D341Med (cell line): ENCODE measurements around the gene BSN.
"Not testable (repeated sequence)": the region's sequence is repeated elsewhere in the genome, so short reads cannot be mapped to it uniquely, and the experiment has no call there.

Experiments
- DNase-seq: peaks from one replicate; pipeline ENCODE4 v3.0.0; 2012; ENCODE audit warnings: low spot score

BSN gene

DNA sequence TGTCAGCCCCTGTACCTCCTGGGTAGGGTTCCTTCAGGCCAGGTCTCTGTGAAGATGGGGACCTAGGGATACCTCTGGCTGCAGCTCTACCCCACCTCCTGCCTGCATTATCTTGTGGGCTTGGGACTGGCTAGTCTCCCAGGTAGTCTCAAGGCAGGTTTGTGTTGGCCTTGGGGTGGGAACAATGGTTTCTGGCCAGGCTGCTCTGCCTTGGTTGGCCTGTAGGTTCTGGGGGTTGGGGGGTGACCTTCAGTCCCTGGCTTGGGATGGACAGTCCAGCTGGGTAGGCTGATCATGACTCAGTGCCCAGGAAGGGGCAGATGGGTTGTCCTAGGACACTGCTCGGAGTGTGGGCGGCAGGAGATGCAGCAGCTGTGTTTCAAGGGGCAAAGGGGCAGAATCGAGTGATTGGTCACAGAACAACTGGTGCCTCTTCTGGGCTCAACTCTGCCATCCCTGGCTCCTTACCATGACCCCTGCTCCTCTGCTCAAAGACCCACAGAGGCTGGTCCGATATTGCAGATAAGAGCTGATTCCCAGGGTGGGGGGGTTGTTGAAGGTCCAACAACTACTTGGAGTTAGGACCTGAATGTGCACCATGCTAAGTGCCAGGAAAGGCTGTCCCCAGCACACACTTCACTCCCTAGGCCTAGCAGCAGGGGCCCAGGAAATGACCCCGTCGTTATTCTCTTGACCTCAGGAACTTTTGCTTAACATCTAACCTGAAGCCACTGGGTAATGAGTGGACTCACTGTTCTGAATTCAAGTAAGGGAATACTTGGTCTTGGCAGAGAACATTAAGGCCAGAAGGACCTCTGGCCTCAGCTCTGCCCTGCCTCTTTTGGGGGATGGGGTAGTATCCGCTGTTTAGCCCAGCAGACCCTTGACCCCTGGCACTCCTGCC is 18.1 kb upstream of the BSN start:
- no peak for DNase-seq

DNA sequence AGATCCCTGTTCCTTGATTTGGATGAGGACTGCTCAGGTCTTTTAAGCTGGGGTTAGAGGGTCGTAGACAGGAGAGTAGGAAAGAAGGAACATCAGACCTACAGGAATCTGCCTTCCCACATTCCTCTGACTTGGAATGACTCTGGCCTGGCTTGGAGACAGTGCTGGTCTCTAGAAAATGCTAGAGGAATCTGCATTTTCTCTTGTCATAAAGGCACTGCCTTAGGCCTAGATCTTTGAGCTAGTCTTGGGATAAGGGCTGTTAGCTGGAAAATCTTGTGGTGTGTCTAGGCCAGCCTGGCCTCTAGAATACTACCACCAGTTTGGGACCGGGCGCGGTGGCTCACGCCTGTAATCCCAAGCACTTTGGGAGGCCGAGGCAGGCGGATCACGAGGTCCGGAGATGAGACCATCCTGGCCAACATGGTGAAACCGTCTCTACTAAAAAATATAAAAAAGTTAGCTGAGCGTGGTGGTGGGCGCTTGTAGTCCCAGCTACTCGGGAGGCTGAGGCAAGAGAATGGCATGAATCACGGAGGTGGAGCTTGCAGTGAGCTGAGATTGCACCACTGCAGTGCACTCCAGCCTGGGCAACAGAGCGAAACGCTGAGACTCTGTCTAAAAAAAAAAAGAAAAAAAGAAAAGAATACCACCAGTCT is 17.3 kb upstream of the BSN start:
- DNase-seq: no peak

DNA sequence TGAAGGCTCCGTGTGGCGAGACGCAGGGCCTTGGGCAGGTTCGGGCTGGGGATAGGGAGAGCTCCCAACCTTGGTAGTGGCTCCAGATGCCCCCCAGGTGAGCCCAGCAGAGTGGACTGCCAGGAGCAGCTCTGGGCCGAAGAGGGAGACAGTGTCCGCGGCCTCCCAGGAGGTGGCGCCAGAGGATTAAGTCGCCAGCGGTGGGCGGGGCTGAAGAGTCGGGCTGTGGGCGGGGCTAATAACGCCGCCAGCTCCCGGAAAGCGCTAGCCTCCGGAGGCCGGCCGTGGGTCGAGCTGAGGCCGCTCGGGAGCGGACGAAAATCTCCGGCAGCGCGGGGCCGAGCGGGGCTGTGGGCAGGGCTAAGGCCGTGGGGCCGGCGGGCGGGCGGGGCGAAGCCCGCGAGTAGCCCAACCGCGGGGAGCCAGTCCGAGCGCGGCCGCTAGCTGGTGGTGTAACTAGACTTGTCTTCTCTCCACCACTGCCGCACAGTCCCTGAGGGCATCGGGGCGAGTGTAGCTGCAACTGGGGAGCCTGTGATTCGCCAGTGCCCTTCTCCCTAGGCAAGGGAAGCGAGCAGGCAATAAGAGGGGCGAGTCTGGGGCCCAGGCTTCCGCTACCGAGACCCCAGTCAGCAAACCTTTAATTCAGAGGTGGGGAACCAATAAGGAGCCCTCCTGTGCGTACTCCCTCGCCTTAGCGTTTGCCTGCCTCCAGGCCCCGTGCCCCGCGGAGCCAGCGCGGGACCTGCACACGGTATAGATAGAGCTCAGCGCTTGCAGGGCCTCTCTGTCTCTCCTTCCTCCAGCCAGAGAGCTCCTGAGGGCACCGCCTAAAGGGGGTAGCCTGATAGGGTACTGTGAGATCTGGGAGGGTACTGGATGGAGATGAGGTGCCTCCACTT is 14.4 kb upstream of the BSN start:
- DNase-seq: peak; percentile 96

DNA sequence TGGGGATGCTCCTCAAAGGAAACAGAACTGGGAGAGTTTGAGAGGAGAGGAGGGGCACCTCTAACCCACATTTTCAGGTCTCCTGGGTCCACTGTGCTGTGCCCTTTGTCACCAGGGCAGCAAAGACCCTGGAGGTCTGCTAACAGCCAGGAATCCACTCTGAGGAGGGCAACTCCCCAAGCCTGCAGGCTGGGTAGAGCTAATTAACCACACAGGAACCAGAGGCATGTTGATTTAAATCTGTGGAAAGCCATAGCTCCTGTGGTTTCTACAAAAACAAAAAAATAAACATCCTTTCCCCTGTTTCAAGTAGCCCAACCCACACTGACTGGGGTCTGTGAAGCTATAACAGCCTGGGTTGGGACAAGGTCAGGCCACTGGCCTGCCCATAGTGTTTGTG is 2.2 kb upstream of the BSN start:
- no peak for DNase-seq

DNA sequence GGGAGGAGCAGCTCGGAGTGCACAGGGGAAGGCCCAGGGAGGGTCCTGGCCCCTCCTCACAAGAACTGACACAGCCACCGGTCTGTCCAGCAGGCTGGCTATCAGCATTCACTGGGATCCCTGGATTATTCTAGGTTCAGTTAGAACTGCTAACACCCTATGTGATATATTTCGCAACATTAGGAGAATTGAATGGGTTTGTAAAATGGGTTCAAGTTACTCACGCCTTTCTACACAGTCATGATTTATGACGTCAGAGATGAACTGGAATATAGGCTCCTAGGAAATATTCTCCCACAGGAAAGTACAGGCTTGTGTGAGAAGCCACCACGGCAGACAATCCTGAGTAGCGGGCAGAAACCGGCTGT is 969 bp upstream of the BSN start:
- DNase-seq: no peak

DNA sequence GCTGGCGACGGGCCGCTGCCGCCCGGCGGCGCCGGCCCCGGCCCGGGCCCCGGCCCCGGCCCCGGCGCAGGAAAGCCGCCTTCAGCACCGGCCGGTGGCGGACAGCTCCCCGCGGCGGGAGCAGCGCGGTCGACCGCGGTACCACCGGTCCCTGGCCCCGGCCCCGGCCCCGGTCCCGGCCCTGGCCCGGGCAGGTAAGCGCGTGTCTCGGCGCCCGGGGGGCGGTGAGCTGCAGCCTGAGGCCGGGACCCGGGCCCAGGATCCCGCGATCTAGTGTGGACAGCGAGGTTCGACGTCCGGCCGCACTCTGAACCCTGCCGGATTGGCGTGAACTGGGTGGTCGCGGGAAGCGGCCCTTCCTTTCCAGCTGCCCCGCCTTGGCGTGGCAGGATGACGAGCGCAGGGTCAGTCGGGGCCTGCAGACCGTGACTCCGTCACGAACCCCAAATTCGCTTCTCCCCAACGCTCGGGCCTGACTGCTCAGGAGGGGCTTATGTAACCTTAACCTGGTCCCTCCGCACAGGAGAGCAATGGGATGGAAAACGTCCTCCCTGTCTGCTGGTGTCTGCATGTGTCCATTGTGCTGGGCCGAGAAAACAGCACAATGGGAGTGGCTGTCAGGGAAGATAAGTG is 472 bp downstream of the BSN start:
- no peak for DNase-seq

DNA sequence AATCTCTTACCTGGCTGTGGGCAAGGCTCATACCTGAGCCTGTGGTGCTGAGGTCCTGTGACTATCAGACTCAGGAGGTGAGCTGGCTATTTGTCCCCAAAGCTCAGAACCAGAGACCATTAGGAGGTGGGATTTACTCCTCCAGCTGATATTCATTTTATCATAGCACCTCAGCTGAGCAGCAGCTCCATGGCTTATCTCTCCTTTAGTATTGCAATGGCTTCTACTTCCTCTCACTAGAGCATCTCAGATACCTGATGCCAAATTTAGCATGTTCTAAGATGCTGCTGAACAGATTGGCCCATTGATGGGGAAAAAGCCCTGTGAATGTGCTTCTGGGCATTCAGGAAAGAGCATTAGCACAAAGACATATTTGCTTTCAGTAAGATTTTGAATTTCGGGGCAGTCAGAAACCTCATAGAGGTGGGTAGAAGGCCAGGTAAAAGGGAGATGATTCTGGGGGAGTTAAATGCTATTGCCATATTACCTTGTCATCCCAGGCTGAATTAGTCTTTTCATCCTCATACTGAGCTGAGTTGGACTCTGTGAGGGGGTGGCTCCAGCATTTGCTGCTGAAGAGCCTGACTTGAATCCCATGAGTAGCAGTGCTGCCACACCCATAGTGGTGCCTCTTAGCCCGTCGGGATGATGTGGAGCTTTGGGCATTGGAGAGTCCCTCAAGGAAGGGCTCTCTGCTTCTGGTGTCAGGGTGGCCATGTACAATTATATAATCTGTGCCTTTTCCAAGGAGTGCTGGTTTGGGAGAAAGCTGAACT is 2.4 kb downstream of the BSN start:
- DNase-seq: no peak

DNA sequence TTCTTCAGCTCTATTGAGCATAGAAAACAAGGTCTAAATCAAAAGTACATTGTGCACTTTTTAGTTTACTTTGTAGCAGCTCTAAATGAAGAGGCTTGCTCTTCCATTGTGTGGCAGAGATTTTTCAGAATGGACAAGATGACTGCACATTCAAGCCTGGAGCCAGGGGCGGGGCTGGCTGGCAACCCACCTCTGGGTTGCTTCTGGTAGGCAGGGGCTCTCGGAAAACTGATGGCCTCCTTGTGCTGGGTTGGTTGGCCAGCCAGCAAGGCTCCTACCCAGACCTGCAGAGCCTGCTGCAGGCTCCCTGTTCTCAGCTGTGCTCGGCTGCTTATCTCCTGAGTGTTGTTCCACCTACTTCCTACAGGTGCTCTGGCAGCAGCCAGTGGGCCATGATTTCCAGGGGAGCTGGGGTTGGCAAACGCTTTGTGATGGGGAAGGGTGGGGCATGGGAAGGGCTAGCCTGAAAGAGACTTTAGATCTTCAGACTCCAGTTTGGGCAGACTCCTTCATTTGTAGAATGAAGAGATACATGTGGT is 8.8 kb downstream of the BSN start:
- peak; percentile 36 for DNase-seq

DNA sequence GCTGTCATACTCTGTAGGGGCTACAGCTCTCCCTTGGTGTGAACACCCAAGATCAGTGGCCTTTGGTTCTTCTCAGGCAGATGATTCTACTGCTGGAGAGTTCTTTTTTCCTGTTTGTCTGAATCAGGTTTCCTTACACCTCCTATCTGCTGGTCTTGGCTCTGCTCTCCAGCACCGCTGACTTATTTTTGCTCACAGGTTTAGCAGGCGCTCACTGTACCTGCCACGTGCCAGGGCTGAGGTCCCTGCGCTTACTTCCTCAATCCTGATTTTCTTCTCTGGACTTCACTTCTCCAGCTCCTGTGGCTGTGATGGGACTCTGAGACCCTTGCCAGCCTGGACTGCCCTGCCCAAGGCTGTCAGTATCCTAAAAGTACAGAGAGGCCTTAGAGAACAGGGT is 9.5 kb downstream of the BSN start:
- peak; percentile 9 for DNase-seq

DNA sequence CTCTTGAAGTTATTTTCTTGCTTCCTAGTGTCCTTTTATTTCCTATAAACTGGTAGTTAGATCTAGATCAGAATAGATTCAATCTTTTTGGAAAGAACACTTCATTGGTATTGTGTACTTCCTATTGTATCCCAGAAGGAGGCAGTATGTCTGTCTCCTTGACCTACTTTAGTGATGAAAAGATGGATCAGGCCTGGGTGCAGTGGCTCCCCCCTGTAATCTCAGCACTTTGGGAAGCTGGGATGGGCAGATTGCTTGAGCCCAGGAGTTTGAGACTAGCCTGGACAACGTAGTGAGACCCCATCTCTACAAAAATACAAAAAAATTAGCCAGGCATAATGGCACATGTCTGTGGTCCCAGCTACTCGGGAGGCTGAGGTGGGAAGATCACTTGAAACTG is 12.0 kb downstream of the BSN start:
- DNase-seq: no peak

DNA sequence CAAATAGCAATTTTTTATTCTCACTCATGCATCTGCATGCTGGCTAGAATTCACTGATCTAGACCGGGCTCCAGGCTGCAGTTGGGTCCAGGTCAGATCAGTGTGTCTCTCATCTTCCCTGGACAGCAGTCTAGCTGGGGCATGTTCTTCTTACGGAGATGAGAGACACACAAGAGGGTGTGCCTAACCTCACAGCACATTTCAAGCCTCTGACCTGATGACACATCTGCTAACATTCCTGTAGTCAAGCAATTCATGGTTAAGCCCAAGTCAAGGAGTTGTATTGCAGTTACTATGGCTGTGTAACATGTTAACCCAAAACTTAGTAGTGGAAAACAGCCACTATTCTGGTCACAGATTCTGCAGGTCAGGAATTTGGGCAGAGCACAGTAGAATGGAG is 13.1 kb downstream of the BSN start:
- no peak for DNase-seq

DNA sequence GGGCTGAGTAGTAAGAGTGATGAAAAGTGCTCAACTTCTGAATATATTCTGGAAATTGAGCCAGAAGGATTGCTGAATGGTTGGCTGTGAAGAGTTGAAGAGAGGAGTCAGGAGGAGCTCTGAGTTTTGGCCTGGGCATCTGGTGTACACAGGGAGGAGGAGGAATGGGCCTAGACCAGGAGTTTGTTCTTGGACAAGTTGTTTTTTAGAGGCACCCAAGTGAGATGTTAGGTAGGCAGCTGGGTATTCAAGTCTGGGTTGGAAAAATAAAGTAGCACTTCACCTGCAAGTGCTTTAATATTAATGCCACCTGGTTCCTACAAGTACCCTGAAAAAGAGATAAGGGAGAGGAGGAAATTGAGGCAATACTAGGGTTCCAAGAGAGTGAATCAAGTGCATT is 14.7 kb downstream of the BSN start:
- no peak for DNase-seq

DNA sequence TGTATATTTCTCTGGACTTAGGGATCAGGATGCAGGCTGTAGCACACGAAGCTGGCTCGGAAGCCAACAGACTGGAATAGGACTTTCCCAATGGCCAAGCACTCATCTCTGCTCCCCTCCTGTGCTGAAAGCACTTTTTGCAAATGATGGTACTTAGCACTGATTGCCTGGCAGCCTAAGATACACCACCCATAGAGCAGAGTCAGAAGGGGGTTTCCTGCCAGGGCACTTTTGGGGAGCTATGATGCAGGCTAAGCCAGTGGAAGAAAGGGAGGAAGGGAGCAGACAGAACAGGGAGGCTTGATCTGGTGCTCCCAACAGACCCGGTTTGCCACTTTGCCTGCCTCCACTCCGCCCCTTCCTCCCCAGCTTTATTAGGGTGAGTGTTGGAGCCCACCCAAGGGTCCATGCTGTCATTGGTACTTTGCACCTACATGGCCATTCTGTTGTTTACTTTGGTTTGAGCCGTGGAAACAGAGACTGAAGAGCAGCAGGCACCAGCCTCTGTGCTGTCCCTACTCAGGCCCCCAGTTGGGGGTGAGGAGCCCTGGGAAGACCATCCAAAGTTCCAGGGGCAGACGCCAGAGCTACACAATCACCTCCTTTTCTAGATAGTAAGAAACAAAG is 15.9 kb downstream of the BSN start:
- no peak for DNase-seq

DNA sequence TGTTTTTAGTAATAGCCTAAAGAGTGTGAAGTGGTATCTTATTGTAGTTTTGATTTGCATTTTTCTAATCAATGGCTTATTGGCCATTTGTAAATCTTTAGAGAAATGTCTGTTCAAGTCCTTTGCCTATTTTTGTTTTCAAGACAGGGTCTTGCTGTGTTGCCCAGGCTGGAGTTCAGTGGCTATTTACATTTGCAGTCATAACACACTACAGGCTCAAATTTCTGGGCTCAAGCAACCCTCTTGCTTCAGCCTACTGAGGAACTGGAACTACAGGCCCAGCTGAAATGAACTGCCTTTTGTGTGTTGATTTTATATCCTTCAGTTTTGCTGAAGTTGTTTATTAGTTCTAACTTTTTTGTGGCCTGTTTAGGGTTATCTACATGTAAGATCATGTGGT is 27.9 kb downstream of the BSN start:
- no peak for DNase-seq

DNA sequence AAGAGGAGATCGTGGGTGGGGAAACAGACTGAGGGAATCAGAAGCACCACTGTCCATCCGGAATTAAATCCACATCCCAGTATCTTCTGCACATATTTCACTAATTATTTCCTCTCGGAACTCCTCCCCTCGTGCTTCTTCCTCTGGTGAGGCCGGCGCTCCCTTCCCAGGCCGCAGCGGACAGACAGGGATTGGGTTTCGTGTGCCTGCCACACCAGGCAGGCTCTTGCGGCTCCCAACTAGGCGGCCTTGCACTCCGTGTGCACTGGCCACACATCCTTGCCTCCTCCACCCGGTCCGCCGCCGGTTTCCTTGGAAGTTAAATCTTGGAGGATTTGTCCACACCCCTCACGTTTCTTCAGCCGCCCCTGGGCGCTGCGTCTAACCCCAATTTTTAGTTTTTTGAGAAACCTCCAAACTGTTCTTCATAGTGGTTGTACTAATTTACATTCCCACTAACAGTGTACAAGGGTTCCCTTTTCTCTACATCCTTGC is 31.0 kb downstream of the BSN start:
- DNase-seq: not testable (repeated sequence)

DNA sequence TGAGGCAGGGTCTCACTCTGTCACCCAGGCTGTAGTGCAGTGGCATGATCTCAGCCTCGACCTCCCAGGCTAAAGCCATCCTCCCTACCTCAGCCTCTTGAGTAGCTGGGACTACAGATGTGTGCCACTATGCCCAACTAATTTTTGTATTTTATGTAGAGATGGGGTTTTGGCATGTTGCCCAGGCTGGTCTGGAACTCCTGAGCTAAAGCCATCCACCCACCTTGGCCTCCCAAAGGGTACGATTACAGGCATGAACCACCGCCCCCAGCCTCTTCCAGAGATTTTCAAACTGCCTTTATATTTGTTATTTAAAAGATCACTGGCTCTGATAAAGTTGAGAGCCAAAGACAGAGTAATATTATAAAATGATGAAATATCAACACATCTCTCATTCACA is 37.3 kb downstream of the BSN start:
- no peak for DNase-seq

DNA sequence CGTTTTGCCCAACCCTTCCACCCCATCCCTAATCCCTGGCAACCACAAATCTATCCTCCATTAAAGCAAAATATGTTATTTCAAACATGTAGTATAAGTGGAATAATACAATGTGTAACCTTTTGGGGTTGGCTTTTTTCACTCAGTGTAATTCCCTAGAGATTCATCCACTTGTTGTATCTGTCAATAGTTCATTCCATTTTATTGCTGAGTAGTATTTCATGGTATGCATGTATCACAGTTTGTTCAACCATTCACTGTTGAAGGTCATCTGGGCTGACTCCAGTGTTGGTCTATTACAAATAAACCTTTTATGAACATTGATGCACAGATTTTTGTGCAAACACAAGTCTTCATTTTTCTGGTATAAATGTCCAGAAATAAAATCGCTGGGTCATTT is 38.8 kb downstream of the BSN start:
- no peak for DNase-seq

DNA sequence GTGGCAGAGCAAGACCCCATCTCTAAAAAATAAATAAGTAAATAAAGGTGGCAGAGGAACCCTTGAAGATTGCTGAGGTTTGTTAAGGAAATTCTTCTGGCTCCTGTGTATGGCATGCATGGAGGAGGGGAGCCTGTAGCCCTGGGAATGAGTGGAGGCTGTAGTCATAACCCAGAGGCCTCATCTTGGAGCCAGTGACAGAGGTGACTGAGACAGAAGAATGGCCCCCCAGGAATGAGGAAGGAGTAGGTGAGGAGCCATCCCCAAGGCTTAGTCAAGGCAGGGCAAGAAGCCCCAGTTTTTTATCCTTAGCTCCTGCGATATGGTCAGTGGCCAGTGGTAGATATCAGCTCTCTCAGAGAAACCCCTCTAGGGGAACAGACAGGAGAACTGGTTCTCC is 46.5 kb downstream of the BSN start:
- DNase-seq: no peak

DNA sequence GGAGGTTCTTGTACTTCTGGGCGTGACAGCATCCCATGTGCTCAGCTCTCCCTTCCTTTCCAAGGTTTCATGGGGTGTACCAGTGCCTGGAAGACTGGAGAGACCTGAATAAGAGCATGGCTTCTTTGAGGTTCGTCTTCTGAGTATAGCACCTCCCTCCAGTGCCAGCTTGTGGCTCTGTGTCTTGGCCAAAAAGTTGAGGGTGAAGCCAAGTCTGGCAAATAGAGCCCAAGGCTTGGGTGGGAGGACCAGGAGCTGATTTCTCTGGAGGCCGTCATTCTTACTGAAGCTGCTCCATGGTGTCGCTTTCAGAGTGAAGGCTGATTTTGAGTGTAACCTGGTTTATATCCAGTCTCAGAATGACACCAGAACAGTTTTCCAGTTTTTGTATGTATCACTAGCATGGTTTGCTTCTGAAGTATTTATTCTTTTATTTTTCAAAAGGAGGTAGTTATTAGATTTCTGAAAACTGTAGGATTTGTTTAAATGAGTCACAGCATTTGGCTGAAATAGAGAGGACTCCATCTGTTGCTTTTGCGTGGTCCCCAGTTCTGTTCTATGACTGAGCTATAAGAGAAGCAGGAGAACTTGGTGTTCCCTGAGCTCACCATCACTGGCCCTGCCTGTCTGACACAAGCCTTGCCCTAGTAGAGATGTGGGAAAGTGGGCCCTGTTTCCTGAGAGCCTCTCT is 47.2 kb downstream of the BSN start:
- DNase-seq: no peak

DNA sequence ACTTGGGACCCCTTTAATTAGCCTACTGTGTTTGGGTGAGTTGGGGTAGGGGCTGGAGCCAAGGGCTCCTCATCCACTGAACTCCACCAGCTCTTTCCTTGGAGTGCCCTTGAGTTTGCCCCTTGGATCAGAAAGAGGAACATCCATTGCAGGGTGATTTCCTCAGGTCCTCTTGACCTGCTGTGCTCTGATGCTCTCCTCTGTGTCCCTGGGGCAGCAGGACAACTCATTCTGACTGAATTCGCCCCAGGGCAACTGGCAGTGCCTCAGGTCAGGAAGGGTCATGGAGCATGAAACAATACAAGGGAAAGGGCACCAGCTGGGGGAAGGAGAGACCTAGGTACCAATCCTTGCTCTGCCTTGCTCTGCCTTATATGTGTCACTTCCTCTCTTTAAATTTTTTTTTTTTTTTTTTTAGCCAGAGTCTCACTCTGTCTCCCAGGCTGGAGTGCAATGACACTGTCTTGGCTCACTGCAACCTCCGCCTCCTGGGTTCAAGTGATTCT is 47.8 kb downstream of the BSN start:
- no peak for DNase-seq
